Uterus (tissue), 2 donors: ENCODE results near the gene CCT7.

Experiments
- POLR2A ChIP-seq, 2 donors: fragments of 450-650 bp; IDR thresholded peaks; one replicate each; pipeline ENCODE4 v1.6.1; 2016; ENCODE audit warnings: antibody characterized with exemption in 2 of 2, mild to moderate bottlenecking in 1 of 2, moderate library complexity in 1 of 2
- TF ChIP-seq, protein P1 (sequence below), 4 experiments: fragments of 200-600 bp in 2 of 4; fragments of 450-650 bp in 2 of 4; sonication (generic) in 2 of 4; IDR thresholded peaks; one replicate each; pipeline ENCODE4 v1.5.1; 2016 to 2019; ENCODE audit warnings: antibody characterized with exemption in 4 of 4, mild to moderate bottlenecking in 2 of 4, moderate library complexity in 1 of 4

DNA sequence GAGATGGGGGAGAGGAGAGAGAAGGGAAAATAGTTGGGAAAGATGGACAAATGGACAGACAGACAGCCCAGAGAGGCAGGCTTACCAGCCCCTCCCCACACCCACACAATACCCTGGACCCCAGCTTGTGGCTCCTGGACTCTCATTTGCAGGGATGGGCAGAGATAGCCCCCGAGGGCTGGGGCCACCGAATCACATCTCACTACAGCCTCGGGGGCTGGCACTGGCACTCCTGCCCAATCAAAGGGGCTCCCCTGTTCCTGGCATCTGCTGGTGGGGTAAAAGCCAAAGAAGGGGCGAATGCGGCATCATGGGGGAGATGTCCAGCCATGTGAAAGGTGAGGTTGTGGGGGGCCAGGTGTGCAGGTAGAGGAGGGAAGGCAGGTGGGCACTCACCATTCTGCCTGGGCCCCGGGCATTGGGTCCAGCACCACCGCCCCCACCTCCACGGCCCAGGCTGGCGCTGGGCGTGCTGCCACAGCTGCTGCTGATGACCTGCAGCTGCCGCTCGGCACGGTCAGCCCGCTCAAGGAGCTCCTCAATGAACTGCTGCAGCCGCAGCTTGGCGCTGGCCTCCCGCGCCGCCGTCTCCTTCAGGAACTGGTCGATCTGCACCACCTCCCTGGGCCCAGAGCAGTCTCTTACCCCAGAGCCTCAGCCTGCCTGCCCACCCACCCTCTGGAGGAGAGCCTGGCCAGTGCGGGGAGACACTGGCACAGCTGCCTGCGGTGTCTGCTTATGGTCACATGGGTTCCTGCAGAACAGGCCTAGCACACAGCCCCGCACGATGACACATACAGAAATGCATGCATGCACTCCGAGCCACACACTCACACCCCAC, 32.2 kb downstream of the CCT7 start:
- TF ChIP-seq, protein P1, sequence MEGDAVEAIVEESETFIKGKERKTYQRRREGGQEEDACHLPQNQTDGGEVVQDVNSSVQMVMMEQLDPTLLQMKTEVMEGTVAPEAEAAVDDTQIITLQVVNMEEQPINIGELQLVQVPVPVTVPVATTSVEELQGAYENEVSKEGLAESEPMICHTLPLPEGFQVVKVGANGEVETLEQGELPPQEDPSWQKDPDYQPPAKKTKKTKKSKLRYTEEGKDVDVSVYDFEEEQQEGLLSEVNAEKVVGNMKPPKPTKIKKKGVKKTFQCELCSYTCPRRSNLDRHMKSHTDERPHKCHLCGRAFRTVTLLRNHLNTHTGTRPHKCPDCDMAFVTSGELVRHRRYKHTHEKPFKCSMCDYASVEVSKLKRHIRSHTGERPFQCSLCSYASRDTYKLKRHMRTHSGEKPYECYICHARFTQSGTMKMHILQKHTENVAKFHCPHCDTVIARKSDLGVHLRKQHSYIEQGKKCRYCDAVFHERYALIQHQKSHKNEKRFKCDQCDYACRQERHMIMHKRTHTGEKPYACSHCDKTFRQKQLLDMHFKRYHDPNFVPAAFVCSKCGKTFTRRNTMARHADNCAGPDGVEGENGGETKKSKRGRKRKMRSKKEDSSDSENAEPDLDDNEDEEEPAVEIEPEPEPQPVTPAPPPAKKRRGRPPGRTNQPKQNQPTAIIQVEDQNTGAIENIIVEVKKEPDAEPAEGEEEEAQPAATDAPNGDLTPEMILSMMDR (IDR thresholded peaks at IDR 0.05): no peak
- TF ChIP-seq POLR2A (IDR thresholded peaks at IDR 0.05): no peak
